Activated CD8-positive, alpha-beta memory T cell treated with anti-CD3 and anti-CD28 coated beads, Interleukin-2, amount 50 U/mL, for 4 hours (primary cell): ENCODE measurements around the gene SERPINA6.
"Not testable (repeated sequence)": the region's sequence is repeated elsewhere in the genome, so short reads cannot be mapped to it uniquely, and the experiment has no call there.

Source experiments
- DNase-seq: peaks from one replicate; pipeline ENCODE4 v3.0.0-alpha.2; 2020

The SERPINA6 gene

GRCh38 chr14:94354190-94354589 lies 31.1 kb upstream of the SERPINA6 start:
- DNase-seq, result not testable (repeated sequence)

- no peak for DNase-seq
Measured at GRCh38 chr14:94349276-94349675, 26.1 kb upstream of the SERPINA6 start.

- DNase-seq, result no peak
Measured at GRCh38 chr14:94348836-94349235, 25.7 kb upstream of the SERPINA6 start.

DNA sequence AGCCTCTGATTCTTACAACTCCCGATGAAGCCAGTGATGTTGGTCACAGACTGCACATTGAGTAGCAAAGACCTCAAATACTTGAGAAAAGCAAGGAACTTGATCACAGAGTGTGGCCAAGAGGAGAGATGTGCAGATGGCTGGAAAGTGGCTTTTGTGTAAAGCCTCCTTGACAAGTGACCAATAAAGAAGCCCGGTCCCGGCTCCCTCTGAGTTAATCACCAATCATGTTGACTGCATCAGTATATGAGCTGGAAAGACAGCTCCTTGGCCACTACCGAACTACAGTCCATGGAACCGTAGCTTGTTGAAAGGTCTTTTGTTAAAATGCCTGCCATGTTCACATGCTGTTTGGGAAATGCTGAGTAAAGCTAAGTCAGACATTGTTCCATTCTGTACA lies 23.7 kb upstream of the SERPINA6 start:
- no peak for DNase-seq

- not testable (repeated sequence) for DNase-seq
Measured at GRCh38 chr14:94346065-94346786, 23.1 kb upstream of the SERPINA6 start.

DNA sequence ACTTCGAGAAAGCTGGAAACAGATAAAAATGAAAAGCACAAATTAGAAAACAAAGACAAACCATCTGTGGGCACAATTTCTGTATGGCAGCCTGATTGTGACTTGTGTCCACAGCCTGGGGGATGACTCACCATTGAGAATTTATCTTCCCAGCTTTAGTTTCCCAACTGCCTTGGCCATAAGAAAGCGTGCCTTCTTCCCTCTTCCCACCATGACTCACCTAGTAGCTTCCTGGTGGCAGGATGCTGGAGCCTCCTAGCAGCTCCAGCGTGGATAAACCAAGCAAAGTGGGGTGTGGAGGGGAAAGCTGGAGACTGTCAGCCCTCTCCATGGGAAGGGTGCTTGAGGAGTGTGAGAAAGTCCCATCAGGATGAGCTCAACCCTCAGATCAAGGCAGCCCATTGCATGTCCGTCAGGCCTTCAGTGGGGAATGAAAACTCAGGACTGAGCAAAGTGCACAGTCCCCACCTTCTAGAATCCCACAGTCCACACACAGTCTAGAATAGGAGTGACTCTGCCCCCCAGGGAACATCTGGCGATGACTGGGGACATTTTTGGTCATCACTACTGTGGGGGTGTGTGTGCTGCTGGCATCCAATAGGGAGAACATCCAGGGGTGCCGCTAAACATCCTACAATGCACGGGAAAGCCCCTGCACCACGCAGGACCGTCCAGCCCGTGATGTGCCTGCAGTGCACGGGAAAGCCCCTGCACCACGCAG lies 22.4 kb upstream of the SERPINA6 start:
- no peak for DNase-seq

- no peak for DNase-seq
Measured at GRCh38 chr14:94344389-94344788, 21.3 kb upstream of the SERPINA6 start.

DNA sequence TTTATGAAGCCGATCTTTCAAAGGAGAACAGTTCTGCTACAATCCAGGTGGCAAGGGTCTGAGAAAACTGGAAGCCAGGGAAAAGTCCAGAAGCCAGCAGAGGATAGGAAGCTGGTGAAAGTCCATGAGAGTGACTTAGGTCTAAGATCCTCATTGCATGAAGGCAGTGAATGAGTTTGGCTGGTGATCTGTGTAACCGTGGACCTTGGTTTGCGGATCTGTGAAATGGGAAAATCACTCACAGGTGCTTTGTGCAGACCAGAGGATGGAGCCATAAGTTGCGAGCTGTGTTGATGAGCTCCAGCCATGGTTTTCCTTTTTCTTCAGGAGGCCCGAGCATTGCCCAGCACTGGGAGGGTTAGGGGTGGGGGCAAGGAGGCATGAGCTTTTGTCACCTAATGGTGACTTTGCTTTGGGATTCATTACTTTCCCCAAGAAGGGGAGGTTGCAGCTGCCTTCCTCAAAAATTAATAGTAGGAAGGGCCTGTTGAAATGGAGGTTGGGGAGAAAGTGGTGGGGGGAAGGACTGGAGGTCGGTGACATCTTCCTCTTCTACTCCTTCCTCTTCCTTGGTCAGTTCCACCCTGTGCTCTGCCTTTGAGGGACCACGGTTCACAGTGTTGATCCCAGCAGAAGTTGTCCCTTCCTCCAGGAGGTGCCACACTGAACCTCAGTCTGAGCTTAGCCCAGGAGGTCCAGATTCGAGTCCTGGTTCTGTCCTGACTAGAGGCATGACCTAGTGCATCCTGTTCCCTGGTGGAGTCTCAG lies 20.3 kb upstream of the SERPINA6 start:
- DNase-seq, result no peak

GRCh38 chr14:94342334-94342934 lies 19.3 kb upstream of the SERPINA6 start:
- no peak for DNase-seq

GRCh38 chr14:94341656-94342333 lies 18.7 kb upstream of the SERPINA6 start:
- no peak for DNase-seq

- no peak for DNase-seq
Measured at GRCh38 chr14:94340533-94340932, 17.4 kb upstream of the SERPINA6 start.

GRCh38 chr14:94338023-94338422 lies 14.9 kb upstream of the SERPINA6 start:
- DNase-seq, result no peak

DNA sequence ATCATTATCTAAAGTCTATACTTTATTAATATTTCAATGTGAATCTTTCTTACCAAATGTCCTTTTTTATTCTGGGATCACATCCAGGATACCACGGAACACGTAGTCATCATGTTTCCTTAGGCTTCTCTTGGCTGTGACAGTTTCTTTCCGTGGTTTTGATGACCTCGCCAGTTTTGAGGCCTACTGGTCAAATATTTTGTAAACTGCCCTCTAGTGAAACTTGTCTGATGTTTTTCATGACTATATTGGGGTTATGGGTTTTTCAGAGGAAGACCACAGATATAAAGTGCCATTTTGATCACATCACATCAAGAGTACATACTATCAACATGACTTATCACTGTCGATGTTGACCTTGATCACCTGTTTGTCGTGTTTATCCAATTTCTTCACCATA lies 14.1 kb upstream of the SERPINA6 start:
- DNase-seq, result no peak

- no peak for DNase-seq
Measured at GRCh38 chr14:94334872-94335271, 11.7 kb upstream of the SERPINA6 start.

DNA sequence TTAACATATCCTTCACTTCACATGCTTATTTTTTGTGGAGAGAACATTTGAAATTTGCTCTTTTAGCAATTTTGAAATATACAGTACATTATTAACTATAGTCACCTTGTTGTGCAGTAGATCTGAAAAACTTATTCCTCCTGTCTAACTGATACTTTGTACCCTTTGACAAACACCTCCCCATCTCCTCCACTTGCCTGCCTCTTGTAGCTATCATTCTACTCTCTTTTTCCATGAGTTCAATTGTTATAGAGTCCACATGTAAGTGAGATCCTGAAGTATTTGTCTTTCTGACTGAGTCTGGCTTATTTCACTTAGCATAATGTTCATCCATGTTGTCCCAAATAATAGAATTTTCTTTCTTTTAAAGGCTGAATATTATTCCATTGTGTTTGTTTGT lies 9.5 kb upstream of the SERPINA6 start:
- no peak for DNase-seq

DNA sequence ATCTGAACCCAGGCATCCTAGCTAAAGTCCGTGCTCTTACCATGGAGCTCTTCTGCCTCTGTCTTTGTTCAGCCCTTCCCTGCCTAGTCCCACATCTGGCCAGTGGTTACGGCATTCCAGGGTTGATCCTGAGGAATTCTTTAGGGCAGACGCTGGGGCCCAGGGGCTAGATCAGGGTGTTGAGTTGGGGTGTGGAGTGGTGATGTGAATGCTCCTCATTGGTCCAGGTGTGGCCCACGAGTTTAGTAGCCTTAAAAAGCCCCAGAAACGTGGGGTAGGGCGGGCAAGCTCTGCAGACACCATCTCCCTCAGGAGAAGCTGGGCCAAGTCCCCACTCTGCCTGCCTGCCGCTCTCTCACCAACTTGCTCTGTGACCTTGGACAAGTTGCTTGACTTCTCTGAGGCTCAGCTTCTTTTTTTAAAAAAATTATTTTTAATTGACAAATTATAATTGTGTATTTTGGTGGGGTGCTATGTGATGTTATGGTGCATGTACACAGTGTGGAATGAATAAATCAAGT lies 9.0 kb upstream of the SERPINA6 start:
- DNase-seq, result no peak

GRCh38 chr14:94331462-94331861 lies 8.3 kb upstream of the SERPINA6 start:
- DNase-seq, result no peak

DNA sequence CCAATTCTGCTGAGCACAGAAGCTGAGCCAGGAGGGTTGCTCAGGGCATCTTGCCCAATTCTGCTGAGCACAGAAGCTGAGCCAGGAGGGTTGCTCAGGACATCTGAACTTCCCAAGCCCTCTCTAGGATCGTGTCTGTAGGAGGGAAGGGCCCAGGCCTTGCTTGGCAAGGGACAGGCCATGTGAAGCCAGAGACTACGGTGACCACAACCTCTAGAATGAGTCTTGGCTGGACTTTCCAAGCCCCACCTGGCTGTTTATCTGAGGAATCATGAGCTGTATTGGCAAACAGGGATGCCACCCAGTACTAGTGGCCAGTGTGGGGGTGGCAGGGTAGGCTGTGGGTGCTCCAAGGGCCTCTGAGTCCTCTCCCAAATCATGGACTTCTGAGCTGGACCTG lies 7.7 kb upstream of the SERPINA6 start:
- DNase-seq, result no peak

GRCh38 chr14:94330432-94330831 lies 7.3 kb upstream of the SERPINA6 start:
- DNase-seq, result no peak

DNA sequence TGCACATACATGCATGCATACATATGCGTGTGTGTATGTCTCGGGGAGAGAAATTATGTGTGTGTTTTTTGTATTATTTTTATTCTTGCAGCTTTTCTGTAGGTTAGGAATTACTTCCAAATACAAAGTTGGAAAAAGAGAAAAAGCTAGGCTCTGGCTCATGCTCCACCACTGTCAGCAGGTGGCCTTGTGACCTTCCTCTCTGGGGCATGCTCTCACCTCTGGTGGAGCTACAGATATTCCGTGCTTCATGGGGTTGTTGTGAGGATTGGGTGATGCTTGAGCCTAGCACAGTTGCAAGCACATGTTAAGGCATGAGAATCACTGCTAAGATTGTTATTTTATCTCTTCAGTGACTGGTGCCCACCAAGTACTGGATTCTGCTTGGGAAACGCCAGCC lies 6.7 kb upstream of the SERPINA6 start:
- no peak for DNase-seq

DNA sequence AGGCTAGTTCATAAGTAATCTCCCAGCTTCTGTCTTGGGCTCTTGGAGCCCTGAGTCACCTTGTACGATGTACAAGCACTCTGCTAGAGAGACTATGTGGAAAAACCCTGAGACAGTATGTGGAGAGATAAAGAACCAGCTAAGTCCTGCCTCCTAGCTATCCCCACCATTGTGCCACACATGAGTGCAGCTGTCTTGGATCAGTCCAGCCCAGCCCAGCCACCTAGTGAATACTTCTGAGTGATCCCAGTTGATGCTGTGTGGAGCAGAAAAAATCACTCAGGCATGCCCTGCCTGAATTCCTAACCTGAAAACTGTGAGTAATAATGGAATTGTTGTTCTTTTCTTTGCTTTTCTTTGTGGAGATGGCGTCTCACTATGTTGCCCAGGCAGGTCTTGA lies 5.1 kb upstream of the SERPINA6 start:
- DNase-seq, result no peak

GRCh38 chr14:94321421-94322271 lies 1.5 kb downstream of the SERPINA6 start:
- DNase-seq, result no peak
